HEK293 (cell line): ENCODE results near the gene ZNF660.

Source experiments
- GLIS1 ChIP-seq: fragments of 450-650 bp; formaldehyde crosslinking; IDR thresholded peaks from 2 replicates; pipeline ENCODE4 v1.5.1; 2016; ENCODE audit warnings: missing biosample characterization, missing genetic modification characterization
- ZBTB26 ChIP-seq: fragments of 450-650 bp; formaldehyde crosslinking; optimal IDR thresholded peaks from 2 replicates; pipeline ENCODE3; 2016; ENCODE audit warnings: missing biosample characterization, mild to moderate bottlenecking, missing genetic modification characterization
- ZNF266 ChIP-seq: fragments of 450-650 bp; formaldehyde crosslinking; IDR thresholded peaks from 2 replicates; pipeline ENCODE4 v1.5.1; 2016; ENCODE audit warnings: missing biosample characterization, missing genetic modification characterization, low read depth
- ZNF280D ChIP-seq: fragments of 450-650 bp; formaldehyde crosslinking; IDR thresholded peaks from 2 replicates; pipeline ENCODE4 v1.5.1; 2016; ENCODE audit warnings: missing biosample characterization, missing genetic modification characterization
- ZNF518A ChIP-seq: fragments of 450-650 bp; formaldehyde crosslinking; conservative IDR thresholded peaks from 2 replicates; pipeline ENCODE4 v1.5.1; 2016; ENCODE audit warnings: low read depth, missing biosample characterization, missing genetic modification characterization
- ZNF629 ChIP-seq: fragments of 450-650 bp; formaldehyde crosslinking; IDR thresholded peaks from 2 replicates; pipeline ENCODE4 v1.5.1; 2017; ENCODE audit warnings: missing biosample characterization, missing genetic modification characterization
- ZNF777 ChIP-seq: fragments of 450-650 bp; formaldehyde crosslinking; IDR thresholded peaks from 2 replicates; pipeline ENCODE4 v1.5.1; 2017; ENCODE audit warnings: missing biosample characterization, missing genetic modification characterization, borderline replicate concordance

The ZNF660 gene

GRCh38 chr3:44648564-44649229, 63.9 kb downstream of the ZNF660 start, which contains the start of gene ZNF35 (continued):
- TF ChIP-seq ZNF280D (no peak), ZNF629 (tag by site-specific recombination) (peak; percentile 57; the same call in 1 of the 2 replicates), ZNF777 (no peak), ZNF266 (no peak), ZBTB26 (tag by site-specific recombination) (peak; percentile 15), ZNF518A (peak; percentile 96), GLIS1 (peak; percentile 22; the same call in 1 of the 2 replicates)
